Right atrium auricular region (tissue), 2 donors: ENCODE data around the gene SPTBN1. TPM values are rescaled to one million over a fixed set of nuclear protein-coding genes. Genes with fewer than 3 reads are reported as not detected.
A peak's percentile ranks its signal among the peaks of the same experiment; 100 is the strongest.

Experiments
- DNase-seq: peaks from one replicate; pipeline ENCODE4 v3.0.0-alpha.2; 2019; ENCODE audit warnings: low spot score
- H3K27ac ChIP-seq, 2 donors: fragments of 200-600 bp; sonication (generic); 1 replicate in 1 of 2; 2 replicates in 1 of 2; pipeline ENCODE4 v1.5.1; 2016 to 2019
- H3K27me3 ChIP-seq, 2 donors: fragments of 200-600 bp; sonication (generic); one replicate each; pipeline versions ENCODE4 v1.5.1 to v1.6.0; 2017 to 2019
- H3K36me3 ChIP-seq: fragments of 200-600 bp; sonication (generic); one replicate; pipeline ENCODE4 v1.5.1; 2016
- H3K4me1 ChIP-seq, 2 donors: fragments of 200-600 bp; sonication (generic); one replicate each; pipeline versions ENCODE4 v1.5.1 to v1.6.0; 2017 to 2019
- H3K4me3 ChIP-seq, 2 donors: fragments of 200-600 bp; sonication (generic); 1 replicate in 1 of 2; 2 replicates in 1 of 2; pipeline ENCODE4 v1.5.1; 2017 to 2019; ENCODE audit warnings: mild to moderate bottlenecking in 1 of 2, moderate library complexity in 1 of 2
- H3K9me3 ChIP-seq, 2 donors: fragments of 200-600 bp; sonication (generic); one replicate each; pipeline ENCODE4 v1.5.1; 2019
- total RNA-seq, 2 donors: library from RNA; depleted of rRNA; stranded (reverse); fragments of >200 nt; gene quantifications; one replicate each; pipeline ENCODE4 v1.1.0, GENCODE V29; 2016
- TF ChIP-seq, protein P1 (sequence below), 2 donors: fragments of 200-600 bp; sonication (generic); IDR thresholded peaks; one replicate each; pipeline ENCODE4 v1.5.1; 2019; ENCODE audit warnings: antibody characterized with exemption in 2 of 2

Gene SPTBN1
- total RNA-seq, 2 donors from 2014 or later = 265 to 382 TPM

DNA sequence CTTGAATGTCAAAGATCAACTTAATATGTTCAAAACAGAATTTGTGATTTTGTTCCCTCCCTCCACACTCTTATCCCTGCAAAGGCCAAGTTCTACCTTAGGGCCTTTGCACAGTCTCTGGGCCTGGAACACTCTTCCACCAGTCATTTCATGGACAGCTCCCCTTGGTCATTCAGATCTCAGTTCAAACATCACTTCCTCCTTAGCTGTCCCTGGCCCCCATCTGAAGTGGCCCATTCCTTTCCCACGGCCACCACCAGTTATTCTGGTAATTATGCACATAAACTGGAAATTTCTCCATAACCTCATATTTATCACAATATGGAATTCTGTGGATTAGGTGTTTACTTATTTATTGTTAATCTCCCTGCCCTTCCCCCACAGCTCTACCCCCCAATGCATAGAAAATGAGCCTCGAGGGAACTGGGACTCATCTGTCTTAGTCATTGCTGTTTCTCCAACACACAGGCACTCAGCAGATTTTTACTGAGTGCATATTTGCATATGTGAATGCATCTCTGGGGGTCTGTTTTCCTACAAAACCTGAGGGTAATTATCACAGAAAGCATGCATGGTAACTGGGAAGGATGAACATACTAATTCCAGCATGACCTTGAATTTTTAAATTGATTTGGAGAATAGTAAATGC lies 35.5 kb upstream of the SPTBN1 start:
- TF ChIP-seq, protein P1, sequence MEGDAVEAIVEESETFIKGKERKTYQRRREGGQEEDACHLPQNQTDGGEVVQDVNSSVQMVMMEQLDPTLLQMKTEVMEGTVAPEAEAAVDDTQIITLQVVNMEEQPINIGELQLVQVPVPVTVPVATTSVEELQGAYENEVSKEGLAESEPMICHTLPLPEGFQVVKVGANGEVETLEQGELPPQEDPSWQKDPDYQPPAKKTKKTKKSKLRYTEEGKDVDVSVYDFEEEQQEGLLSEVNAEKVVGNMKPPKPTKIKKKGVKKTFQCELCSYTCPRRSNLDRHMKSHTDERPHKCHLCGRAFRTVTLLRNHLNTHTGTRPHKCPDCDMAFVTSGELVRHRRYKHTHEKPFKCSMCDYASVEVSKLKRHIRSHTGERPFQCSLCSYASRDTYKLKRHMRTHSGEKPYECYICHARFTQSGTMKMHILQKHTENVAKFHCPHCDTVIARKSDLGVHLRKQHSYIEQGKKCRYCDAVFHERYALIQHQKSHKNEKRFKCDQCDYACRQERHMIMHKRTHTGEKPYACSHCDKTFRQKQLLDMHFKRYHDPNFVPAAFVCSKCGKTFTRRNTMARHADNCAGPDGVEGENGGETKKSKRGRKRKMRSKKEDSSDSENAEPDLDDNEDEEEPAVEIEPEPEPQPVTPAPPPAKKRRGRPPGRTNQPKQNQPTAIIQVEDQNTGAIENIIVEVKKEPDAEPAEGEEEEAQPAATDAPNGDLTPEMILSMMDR (IDR thresholded peaks at IDR 0.05) = no peak
- Histone ChIP-seq H3K4me3 (no peak overlapping the region), H3K27ac (peak overlapping the region in 1 of 2 donors; percentile 56), H3K27me3 (no peaks in the 10 kb centered on the region), H3K4me1 (peaks cover 0 to 41% of the 10 kb centered on the region in 2 donors), H3K9me3 (no peaks in the 10 kb centered on the region), H3K36me3 (no peaks in the 10 kb centered on the region)
- DNase-seq = no peak

DNA sequence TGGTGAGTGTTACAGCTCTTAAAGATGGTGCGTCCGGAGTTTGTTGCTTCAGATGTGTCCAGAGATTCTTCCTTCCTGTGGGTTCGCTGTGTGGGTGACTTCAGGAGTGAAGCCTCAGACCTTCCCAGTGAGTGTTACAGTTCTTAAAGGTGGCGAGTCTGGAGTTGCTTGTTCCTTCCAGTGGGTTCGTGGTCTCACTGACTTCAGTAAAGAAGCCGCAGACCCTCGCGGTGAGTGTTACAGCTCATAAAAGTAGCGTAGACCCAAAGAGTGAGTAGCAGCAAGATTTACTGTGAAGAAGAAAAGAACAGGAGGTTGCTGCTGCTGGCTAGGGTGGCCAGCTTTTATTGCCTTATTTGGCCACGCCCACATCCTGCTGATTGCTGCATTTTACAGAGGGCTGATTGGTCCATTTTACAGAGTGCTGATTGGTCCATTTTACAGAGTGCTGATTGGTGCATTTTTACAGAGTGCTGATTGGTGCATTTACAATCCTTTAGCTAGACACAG lies 34.0 kb upstream of the SPTBN1 start:
- Histone ChIP-seq H3K9me3 (no peaks in the 10 kb centered on the region), H3K4me3 (no peak overlapping the region), H3K4me1 (peaks cover 0 to 31% of the 10 kb centered on the region in 2 donors), H3K27me3 (no peaks in the 10 kb centered on the region), H3K36me3 (no peaks in the 10 kb centered on the region), H3K27ac (no peak overlapping the region)
- TF ChIP-seq, protein P1 (IDR thresholded peaks at IDR 0.05) = no peak
- no peak for DNase-seq

DNA sequence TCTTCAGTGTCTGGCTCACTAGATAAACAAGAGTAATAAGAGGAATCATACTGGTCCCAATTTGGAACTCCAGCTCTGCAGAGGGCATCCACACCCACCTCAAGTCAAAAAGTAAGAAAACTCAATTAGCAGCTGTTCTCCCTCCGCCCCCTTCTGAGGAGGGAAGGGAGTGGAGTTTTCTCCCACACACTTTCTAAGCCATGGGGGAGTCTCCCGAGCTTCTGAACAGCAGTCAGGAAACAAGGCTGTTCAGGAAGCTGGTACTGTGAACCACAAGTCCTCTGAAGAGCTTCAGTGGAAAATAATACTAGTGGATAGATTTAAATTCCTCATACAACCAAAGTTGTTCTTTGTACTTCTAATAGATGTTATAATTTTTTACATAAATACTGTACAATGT lies 32.9 kb upstream of the SPTBN1 start:
- Histone ChIP-seq H3K9me3 (no peaks in the 10 kb centered on the region), H3K4me3 (no peak overlapping the region), H3K36me3 (no peaks in the 10 kb centered on the region), H3K27ac (no peak overlapping the region), H3K27me3 (no peaks in the 10 kb centered on the region), H3K4me1 (peaks cover 0 to 35% of the 10 kb centered on the region in 2 donors)
- TF ChIP-seq, protein P1 (IDR thresholded peaks at IDR 0.05) = no peak
- DNase-seq = no peak

DNA sequence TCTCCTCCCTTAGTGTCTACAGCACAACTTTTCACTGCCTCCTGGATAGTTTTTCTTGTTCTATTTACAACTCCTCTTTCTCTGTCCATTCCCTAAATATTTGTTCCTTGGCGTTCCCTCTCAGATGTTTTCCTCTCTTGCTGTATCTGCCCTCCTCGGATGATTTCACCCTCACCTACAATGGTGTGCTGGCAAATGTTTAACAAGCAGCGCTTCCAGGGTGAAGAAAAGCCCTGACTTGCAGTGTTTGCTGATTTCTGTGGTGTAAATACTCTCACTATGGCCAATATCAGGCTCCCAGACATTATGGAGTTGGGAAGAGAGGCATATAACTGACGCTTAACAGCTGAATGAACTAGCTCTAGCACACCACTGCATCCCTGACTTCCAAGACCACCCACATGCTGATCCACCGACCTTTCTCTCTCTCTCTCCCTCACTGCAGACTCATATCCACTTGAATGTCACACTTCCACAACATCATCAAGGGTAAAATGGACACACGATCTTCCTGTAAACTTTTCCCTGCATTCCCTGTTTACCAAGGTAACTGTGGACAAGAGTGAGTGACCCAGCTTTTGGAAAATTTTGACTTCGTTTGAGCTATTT lies 31.5 kb upstream of the SPTBN1 start:
- no peaks in the 10 kb centered on the region for H3K36me3 ChIP-seq
- no peak overlapping the region for H3K4me3 ChIP-seq
- H3K4me1 ChIP-seq = peaks cover 0 to 43% of the 10 kb centered on the region in 2 donors
- TF ChIP-seq, protein P1 (IDR thresholded peaks at IDR 0.05) = no peak
- no peak overlapping the region for H3K27ac ChIP-seq
- H3K27me3 ChIP-seq = no peaks in the 10 kb centered on the region
- H3K9me3 ChIP-seq = no peaks in the 10 kb centered on the region
- DNase-seq = no peak

DNA sequence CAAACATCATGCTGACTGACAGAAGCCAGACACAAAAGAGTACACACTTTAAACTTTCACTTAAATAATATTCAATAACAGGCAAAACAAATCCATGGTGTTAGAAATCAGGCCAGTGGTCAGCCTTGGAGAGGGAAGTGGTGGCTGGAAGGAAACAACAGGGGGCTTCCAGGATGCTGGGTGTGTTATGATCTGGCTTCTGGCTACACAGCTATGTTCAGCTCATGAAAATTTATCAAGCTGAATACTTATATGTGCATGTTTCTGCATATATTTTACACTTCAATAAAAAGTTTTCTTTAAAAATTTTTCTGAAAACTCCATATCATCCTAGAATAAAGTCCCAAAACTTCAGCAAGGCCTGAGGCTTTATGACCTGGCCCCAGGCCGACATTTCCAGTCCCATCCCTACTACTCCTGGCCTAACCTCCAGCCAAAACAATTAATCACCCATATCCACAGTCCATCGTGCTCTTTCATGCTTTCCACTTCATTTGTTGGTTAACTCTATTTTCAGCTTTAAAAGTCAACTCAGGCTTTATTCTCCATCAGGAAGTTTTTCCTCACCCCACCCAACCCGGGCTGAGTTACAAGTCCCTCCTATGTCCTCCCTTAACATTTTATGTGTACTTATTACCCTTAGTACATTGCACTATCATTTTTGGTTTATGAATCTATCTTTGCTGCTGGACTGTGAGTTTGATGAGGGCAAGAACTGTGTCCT lies 27.9 kb upstream of the SPTBN1 start:
- TF ChIP-seq, protein P1 (IDR thresholded peaks at IDR 0.05) = no peak
- H3K4me1 ChIP-seq = peaks cover 0 to 67% of the 10 kb centered on the region in 2 donors
- peak; percentile 78 for DNase-seq
- no peaks in the 10 kb centered on the region for H3K27me3 ChIP-seq
- no peaks in the 10 kb centered on the region for H3K36me3 ChIP-seq
- H3K4me3 ChIP-seq = no peak overlapping the region
- H3K27ac ChIP-seq = peak overlapping the region; percentile 49 to 78
- H3K9me3 ChIP-seq = no peaks in the 10 kb centered on the region
